C1 segment of cervical spinal cord (tissue), 14 donors: ENCODE data around the gene PTEN.

Source experiments
- DNase-seq, 14 donors: peaks; one replicate each; lab custom pipeline; 2025; lab: John Stamatoyannopoulos, UW

PTEN gene

DNA sequence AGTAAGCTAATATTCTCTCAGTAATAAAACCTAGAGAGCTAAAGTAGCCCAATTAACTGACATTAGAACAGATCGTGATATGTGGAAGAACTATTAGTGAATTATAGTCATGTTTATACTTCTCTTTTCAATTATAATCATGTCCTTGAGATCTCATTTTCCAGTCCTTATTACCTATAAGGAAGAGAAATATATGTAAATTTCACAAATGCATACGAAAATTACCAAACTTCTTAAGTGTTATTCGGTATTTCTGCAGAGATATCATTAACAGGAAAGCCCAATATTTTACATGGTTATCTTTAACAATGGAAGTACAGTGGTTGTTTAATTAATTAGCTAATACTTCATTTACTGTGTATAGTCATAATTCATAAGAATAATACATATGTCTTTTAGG lies 110.7 kb downstream of the PTEN start:
- DNase-seq: no peak

DNA sequence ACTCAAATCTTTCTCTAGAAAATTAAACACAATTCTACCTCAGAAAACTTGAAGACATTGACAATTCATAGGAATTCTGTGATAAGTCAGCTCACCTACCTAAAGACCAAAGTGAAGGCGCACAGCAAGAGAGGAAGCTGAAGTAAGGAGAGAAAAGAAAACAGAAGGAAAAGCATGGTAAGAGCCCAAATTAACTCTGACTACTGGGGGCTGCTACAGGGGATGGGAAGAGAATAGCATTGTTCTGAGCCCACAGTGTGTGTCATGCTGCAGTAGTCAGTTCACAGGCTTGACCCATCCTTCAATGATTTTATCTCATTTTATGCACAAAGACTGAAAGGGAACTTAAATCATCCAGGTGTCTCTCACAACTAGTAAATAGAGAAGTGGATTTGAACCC lies 111.3 kb downstream of the PTEN start:
- no peak for DNase-seq

DNA sequence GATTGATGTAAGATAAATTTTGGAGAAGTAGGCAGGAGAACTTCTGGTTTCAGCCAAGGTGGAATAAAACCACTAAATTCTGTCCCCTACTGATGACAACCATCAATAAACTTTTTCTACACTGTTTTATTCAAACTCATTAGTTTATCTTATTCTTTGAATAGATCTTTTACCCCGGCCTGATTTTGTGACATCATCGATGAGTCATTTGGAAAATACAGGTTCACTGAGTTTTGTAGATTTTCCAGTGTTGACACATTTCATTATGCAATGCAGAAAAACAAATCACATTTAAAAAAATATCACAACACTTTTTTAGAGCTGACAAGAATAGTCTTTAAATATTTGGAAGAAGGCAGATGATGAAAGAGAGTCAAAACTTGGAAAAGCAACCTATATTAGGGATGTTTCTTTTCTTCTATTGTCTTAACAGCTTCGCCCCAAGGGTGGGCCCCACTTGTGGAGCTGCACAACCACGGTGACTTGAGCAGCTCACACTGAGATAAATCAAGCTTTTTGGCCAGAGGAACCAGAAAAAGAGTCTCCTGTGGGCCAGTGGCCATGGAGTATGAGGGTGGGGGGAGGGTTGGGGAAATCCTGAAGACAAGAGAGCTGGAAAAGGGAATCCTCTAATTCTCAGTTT lies 112.8 kb downstream of the PTEN start:
- no peak for DNase-seq

DNA sequence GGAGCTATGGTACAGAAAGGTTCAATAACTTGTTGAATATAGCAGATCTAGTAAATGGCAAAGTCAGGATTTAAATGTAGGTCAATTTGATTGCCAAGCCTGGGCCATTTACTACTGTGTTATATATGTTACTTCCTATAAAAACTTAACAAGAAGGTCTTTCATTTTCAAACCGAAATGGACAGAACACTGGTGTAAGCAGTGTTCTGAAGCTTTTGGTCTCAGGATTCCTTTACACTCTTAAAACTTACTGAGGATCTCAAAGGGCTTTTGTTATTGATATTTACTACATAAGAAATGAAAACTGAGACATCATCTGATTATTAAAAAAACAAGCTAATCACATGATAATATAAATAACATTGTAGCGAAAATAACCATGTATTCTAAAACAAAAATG lies 114.7 kb downstream of the PTEN start:
- no peak for DNase-seq

DNA sequence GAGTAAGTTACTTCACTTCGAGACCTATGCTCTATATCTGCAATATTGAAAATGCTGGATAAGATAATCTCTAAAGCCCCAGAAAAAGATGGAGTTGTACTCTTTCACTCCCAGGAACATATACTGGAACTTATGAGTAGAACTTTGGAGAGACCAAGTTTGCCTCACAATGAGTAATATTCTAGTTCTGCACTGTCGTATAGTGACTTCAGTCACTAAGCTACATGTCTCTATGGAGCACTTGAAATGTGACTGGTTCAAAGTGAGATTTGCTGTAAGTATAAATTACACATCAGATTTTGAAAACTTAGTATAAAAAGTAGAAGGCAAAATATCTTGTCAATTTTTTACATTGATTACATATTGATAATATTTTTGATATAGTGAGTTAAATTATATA lies 116.4 kb downstream of the PTEN start:
- DNase-seq: no peak

DNA sequence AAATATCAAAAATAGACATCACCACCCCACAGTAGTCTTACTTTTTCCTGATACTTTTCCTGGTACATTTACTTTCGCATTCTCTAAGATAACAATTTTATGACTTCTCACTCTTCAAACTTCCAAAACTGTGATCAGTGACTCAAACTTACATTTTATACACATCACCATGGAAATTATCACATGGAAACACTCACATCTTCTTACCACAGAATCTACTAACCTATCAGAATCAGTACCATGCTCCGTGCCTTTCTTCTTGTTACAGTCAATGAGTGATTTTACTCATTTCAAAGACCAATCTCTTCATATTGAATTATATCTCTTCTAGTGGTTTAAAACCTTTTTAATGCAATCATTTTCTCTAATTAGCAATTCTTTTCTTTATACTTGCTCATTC lies 120.3 kb downstream of the PTEN start:
- DNase-seq: no peak

DNA sequence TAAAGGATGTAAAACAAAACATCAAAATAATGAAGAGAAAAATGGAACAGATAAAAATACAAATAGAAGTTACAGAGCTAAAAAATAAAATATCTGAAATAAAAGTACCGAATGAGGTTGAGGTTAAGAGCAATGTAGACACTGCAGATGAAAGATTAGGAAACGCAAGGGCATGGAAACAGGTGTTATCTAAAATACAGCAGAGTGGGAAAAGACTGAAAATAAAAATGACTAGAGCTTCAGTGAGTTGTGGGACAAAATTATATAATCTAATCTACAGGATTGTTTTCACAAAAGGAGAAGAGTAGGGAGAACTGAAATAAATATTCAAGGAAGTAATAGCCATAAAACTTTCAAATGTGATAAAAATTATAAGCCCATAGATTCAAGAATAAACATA lies 123.8 kb downstream of the PTEN start:
- no peak for DNase-seq

DNA sequence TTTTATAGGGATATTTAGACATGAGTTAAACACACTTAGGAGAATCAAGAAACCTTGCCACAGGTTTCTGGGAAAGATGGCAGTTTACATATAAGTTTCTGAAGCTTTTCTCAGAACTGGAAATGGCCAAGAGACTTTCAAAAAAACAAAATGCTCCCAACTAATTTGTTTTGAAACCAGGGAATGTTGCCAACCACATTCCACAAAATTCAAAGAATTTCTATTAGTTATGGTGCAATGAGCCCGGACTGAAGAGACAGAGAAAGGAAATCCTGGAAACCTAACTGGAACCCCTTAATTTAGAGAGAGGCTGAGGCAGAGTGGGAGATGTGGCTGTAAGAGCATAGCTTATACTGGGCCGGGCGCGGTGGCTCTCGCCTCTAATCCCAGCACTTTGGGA lies 128.5 kb downstream of the PTEN start:
- DNase-seq: no peak

DNA sequence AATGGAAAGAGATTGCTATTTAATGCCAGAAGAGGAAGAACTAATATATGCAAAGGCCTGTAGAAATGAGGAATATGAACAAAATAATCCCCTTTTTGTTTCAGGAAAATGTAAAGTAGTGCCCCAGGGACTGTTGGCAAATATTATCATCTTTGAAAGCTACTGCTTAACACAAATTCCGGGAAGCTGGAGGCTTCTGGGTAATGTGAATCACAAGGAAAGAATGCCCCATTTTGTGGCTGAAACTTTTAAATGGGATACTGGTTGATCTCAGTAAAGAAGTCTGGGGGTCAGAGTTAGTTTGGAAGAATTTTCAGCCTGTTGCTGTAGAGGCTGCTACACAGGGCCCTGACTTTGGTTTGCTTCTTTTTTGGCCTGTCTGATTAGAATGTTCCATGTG lies 141.0 kb downstream of the PTEN start:
- no peak for DNase-seq

DNA sequence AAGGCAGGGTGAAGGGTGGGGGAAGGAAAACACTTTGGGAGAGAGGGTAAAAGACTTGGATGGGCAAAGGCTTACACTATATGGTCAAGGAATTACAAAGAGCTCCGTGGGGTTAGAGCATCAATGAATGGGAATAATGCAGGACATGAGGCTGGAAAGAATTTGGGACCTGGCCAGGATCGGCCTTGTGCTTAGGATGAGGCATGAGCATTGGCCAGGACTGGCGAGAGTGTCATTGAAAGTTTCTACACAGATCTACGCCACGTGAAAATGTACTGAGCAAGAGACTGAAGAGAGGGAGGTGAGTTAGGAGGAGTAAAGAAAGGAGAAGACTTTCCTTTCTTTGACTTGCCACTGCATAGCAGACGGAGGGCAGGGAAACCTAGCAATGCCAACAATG lies 142.8 kb downstream of the PTEN start:
- no peak for DNase-seq

DNA sequence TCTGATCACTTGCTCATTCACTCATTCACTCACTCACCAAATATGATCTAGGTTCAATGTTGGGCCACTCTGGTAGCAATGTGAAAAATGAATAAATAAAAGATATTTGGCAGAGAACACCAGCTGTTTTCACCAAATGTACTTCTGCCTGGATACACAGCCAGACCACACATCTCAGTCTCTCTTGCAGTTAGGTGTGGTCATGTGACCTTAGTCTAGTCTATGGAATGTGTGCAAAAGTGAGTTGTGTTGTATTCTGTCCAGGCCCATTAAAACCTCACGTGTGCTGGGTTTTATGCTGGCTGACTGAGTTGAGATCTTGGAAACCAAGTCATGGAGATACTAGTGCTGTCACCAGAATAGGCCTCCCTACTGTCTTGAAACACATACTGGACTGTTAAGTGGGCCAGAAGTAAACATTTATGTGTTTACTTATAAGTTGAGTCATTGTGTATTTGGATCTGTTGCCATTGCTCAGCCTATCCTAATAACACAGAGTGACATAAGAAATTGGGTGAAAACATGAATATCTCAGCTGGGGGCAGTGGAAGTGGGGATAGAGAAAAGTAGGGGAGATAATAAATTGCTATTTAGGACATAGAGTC lies 145.5 kb downstream of the PTEN start:
- DNase-seq: no peak

DNA sequence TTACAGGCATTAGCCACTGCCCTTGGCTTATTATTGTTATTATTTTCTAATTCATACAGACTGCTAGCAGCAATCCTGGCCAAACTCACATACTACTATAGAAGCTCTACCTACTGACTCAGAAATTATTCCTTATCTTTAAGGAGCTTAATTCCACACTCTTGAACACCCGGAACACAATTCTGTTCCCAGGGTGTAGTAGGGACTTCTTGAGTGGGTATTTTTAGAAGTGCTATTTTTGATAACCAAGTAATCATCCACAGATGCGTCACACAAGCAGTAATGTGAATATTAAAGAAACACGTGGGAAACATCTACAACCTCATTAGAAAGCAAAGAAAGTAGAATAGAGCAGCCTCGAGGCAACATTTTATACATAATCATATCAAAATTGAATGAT lies 149.2 kb downstream of the PTEN start:
- DNase-seq: no peak

DNA sequence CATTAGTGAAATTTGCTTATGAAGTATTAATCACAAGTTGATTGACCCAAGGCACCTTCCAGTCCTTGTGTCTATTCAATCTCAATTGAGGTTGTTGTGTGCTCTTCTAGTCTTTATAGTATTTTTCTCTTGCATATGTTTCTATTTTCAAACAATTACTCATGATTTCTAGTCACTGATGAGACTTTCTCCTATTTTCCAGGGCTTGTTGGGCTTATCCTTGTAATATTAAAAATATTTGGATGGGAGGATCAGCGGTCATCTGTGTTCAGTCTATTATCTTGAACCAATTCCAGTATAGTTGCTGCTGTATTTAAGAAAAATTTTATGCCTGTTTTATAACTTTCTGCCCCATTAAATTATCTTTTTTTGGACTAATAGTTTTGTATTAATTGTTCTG lies 154.4 kb downstream of the PTEN start:
- no peak for DNase-seq

DNA sequence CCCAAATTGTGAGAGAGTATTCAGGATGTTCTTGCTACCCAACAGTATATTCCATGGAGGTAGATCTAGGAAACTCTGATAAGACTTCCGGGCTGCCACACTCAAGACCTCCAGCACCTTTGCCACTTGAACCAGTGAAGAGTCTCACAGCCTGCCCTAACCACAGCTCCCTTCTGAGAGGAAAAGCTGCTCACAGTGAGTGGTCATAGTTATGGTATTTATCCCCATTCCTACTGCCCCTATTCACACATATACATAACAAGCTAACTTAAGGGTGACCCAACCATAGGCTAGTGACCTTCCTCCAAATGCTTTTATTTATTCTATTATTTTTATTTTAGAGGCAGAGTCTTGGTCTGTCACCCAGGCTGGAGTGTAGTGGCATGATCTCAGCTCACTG lies 156.3 kb downstream of the PTEN start:
- DNase-seq: no peak
